Mesendoderm (in vitro differentiated cells): Measurements from ENCODE around the gene SLC27A2.
A peak's percentile ranks its signal among the peaks of the same experiment; 100 is the strongest.

Source experiments
- DNase-seq: peaks from one replicate; pipeline ENCODE4 v3.0.0; 2013
- H2AK5ac ChIP-seq: 2 replicates; pipeline ENCODE4 v1.6.1; 2013; ENCODE audit warnings: low read length, inconsistent platforms
- H2BK120ac ChIP-seq: 2 replicates; pipeline ENCODE4 v1.6.1; 2013; ENCODE audit warnings: low read depth, mild to moderate bottlenecking, low read length, moderate library complexity, mixed read lengths
- H2BK15ac ChIP-seq: replicated peaks from 2 replicates; pipeline ENCODE4 v1.6.1; 2013; ENCODE audit warnings: low read depth, mild to moderate bottlenecking, moderate library complexity
- H2BK5ac ChIP-seq: 2 replicates; pipeline ENCODE4 v1.6.1; 2013; ENCODE audit warnings: low read length, inconsistent platforms
- H3K18ac ChIP-seq: 2 replicates; pipeline ENCODE4 v1.6.1; 2013; ENCODE audit warnings: mild to moderate bottlenecking, low read length, mixed read lengths
- H3K23ac ChIP-seq: one replicate; pipeline ENCODE4 v1.6.1; 2013; ENCODE audit warnings: low read length
- H3K27ac ChIP-seq: 2 replicates; pipeline ENCODE4 v1.5.1; 2013; ENCODE audit warnings: low read depth, mild to moderate bottlenecking, inconsistent platforms, low read length, moderate library complexity
- H3K27me3 ChIP-seq: 2 replicates; pipeline ENCODE4 v1.6.1; 2013; ENCODE audit warnings: low read length, control low read depth, mild to moderate bottlenecking, inconsistent platforms; ENCODE audit not compliant: insufficient read depth, poor library complexity
- H3K36me3 ChIP-seq: 2 replicates; pipeline ENCODE4 v1.6.1; 2013; ENCODE audit warnings: low read length, inconsistent platforms; ENCODE audit not compliant: control insufficient read depth, insufficient read depth
- H3K4ac ChIP-seq: one replicate; pipeline ENCODE4 v1.6.1; 2013; ENCODE audit warnings: low read depth, mild to moderate bottlenecking, low read length, moderate library complexity
- H3K4me1 ChIP-seq: 2 replicates; pipeline ENCODE4 v1.6.1; 2013; ENCODE audit warnings: low read depth, low read length, inconsistent platforms; ENCODE audit not compliant: control insufficient read depth
- H3K4me2 ChIP-seq: 2 replicates; pipeline ENCODE4 v1.6.1; 2013; ENCODE audit warnings: low read length
- H3K4me3 ChIP-seq: 2 replicates; pipeline ENCODE4 v1.5.1; 2013; ENCODE audit warnings: mild to moderate bottlenecking, low read length
- H3K56ac ChIP-seq: one replicate; pipeline ENCODE4 v1.6.1; 2013; ENCODE audit warnings: low read length
- H3K79me1 ChIP-seq: 2 replicates; pipeline ENCODE4 v1.6.1; 2013; ENCODE audit warnings: low read length, inconsistent platforms
- H3K79me2 ChIP-seq: 2 replicates; pipeline ENCODE4 v1.6.1; 2013; ENCODE audit warnings: mild to moderate bottlenecking, low read length; ENCODE audit not compliant: control insufficient read depth, insufficient read depth
- H3K9ac ChIP-seq: 2 replicates; pipeline ENCODE4 v1.6.1; 2013; ENCODE audit warnings: low read length, inconsistent platforms
- H4K5ac ChIP-seq: one replicate; pipeline ENCODE4 v1.6.1; 2013; ENCODE audit warnings: low read length
- H4K8ac ChIP-seq: one replicate; pipeline ENCODE4 v1.6.1; 2013; ENCODE audit warnings: low read depth, mild to moderate bottlenecking, control low read depth, low read length, moderate library complexity
- WGBS: extraction: QIAGEN DNeasy Blood & Tissue Kit; methylation state at CpG from one replicate; pipeline ENCODE4 v1.1.7; 2013; ENCODE audit warnings: low lambda C conversion rate, missing lambda C conversion rate; ENCODE audit not compliant: insufficient coverage; ENCODE audit errors: extremely low coverage; 5-methylcytosine and 5-hydroxymethylcytosine counted together

Gene SLC27A2

GRCh38 chr15:50144341-50145120 lies 37.5 kb upstream of the SLC27A2 start:
- H3K36me3 ChIP-seq = no peaks in the 10 kb centered on the region
- no peak overlapping the region for H4K8ac ChIP-seq
- no peak overlapping the region for H2BK120ac ChIP-seq
- H3K79me2 ChIP-seq = no peaks in the 10 kb centered on the region
- no peaks in the 10 kb centered on the region for H3K79me1 ChIP-seq
- no peak overlapping the region for H2BK15ac ChIP-seq
- WGBS = no CpG with 5 or more reads among the region's 6 CpGs
- H3K56ac ChIP-seq = no peak overlapping the region
- no peak overlapping the region for H3K18ac ChIP-seq
- no peaks in the 10 kb centered on the region for H3K27me3 ChIP-seq
- H3K9ac ChIP-seq = no peak overlapping the region
- no peak overlapping the region for H2BK5ac ChIP-seq
- no peak overlapping the region for H3K23ac ChIP-seq
- no peak overlapping the region for H3K27ac ChIP-seq
- H3K4ac ChIP-seq = no peak overlapping the region
- no peak overlapping the region for H4K5ac ChIP-seq
- no peak overlapping the region for H3K4me3 ChIP-seq
- no peaks in the 10 kb centered on the region for H3K4me1 ChIP-seq
- DNase-seq = peak; percentile 60
- no peak overlapping the region for H3K4me2 ChIP-seq
- no peak overlapping the region for H2AK5ac ChIP-seq

- H2BK120ac ChIP-seq = no peak overlapping the region
- no peak overlapping the region for H3K56ac ChIP-seq
- H3K27ac ChIP-seq = no peak overlapping the region
- no peak overlapping the region for H2AK5ac ChIP-seq
- H3K79me1 ChIP-seq = no peaks in the 10 kb centered on the region
- H3K9ac ChIP-seq = no peak overlapping the region
- H2BK5ac ChIP-seq = no peak overlapping the region
- H3K18ac ChIP-seq = no peak overlapping the region
- no peak overlapping the region for H4K5ac ChIP-seq
- H3K4me2 ChIP-seq = no peak overlapping the region
- no peak overlapping the region for H3K4ac ChIP-seq
- H3K79me2 ChIP-seq = no peaks in the 10 kb centered on the region
- H3K23ac ChIP-seq = no peak overlapping the region
- no peak overlapping the region for H3K4me3 ChIP-seq
- no peaks in the 10 kb centered on the region for H3K4me1 ChIP-seq
- WGBS = no CpG with 5 or more reads among the region's 2 CpGs
- H2BK15ac ChIP-seq = no peak overlapping the region
- peak; percentile 90 for DNase-seq
- H4K8ac ChIP-seq = no peak overlapping the region
- H3K27me3 ChIP-seq = no peaks in the 10 kb centered on the region
- H3K36me3 ChIP-seq = no peaks in the 10 kb centered on the region
Measured at GRCh38 chr15:50145451-50145872, 36.5 kb upstream of the SLC27A2 start.

- no peaks in the 10 kb centered on the region for H3K79me2 ChIP-seq
- no peak for DNase-seq
- no peak overlapping the region for H3K4me3 ChIP-seq
- H3K4me1 ChIP-seq = no peaks in the 10 kb centered on the region
- H4K5ac ChIP-seq = no peak overlapping the region
- no CpG with 5 or more reads among the region's 2 CpGs for WGBS
- H3K23ac ChIP-seq = no peak overlapping the region
- H3K9ac ChIP-seq = no peak overlapping the region
- H3K4me2 ChIP-seq = no peak overlapping the region
- peak overlapping the region; percentile 8 for H2BK15ac ChIP-seq
- H2BK5ac ChIP-seq = no peak overlapping the region
- no peaks in the 10 kb centered on the region for H3K36me3 ChIP-seq
- no peak overlapping the region for H4K8ac ChIP-seq
- no peak overlapping the region for H2AK5ac ChIP-seq
- no peak overlapping the region for H3K4ac ChIP-seq
- H3K27me3 ChIP-seq = no peaks in the 10 kb centered on the region
- no peak overlapping the region for H2BK120ac ChIP-seq
- no peak overlapping the region for H3K27ac ChIP-seq
- no peak overlapping the region for H3K18ac ChIP-seq
- H3K79me1 ChIP-seq = no peaks in the 10 kb centered on the region
- H3K56ac ChIP-seq = no peak overlapping the region
Measured at GRCh38 chr15:50146632-50147031, 35.4 kb upstream of the SLC27A2 start.

GRCh38 chr15:50148362-50148963 lies 33.5 kb upstream of the SLC27A2 start:
- DNase-seq = peak; percentile 95

GRCh38 chr15:50149090-50149489 lies 32.9 kb upstream of the SLC27A2 start:
- Histone ChIP-seq H3K18ac (no peak overlapping the region), H4K5ac (no peak overlapping the region), H4K8ac (no peak overlapping the region), H3K4me2 (no peak overlapping the region), H3K4ac (no peak overlapping the region), H2BK5ac (no peak overlapping the region), H2AK5ac (no peak overlapping the region), H3K79me1 (no peaks in the 10 kb centered on the region), H2BK120ac (no peak overlapping the region), H3K36me3 (no peaks in the 10 kb centered on the region), H3K4me3 (no peak overlapping the region), H3K9ac (no peak overlapping the region), H3K27me3 (no peaks in the 10 kb centered on the region), H3K23ac (no peak overlapping the region), H2BK15ac (no peak overlapping the region), H3K27ac (no peak overlapping the region), H3K56ac (no peak overlapping the region), H3K4me1 (no peaks in the 10 kb centered on the region), H3K79me2 (no peaks in the 10 kb centered on the region)
- no peak for DNase-seq
- no CpG with 5 or more reads among the region's 1 CpG for WGBS

More at GRCh38 chr15:50148362-50148963, 33.5 kb upstream of the SLC27A2 start:
- no peak overlapping the region for H2AK5ac ChIP-seq
- H3K56ac ChIP-seq = no peak overlapping the region
- H3K4me1 ChIP-seq = no peaks in the 10 kb centered on the region
- WGBS = no CpG with 5 or more reads among the region's 4 CpGs
- H2BK15ac ChIP-seq = no peak overlapping the region
- no peaks in the 10 kb centered on the region for H3K79me1 ChIP-seq
- no peak overlapping the region for H3K4me2 ChIP-seq
- H2BK5ac ChIP-seq = no peak overlapping the region
- no peak overlapping the region for H3K4ac ChIP-seq
- H4K5ac ChIP-seq = no peak overlapping the region
- H3K79me2 ChIP-seq = no peaks in the 10 kb centered on the region
- H3K23ac ChIP-seq = no peak overlapping the region
- H3K18ac ChIP-seq = no peak overlapping the region
- H3K27ac ChIP-seq = no peak overlapping the region
- H3K27me3 ChIP-seq = no peaks in the 10 kb centered on the region
- H2BK120ac ChIP-seq = no peak overlapping the region
- no peak overlapping the region for H3K4me3 ChIP-seq
- no peak overlapping the region for H4K8ac ChIP-seq
- H3K36me3 ChIP-seq = no peaks in the 10 kb centered on the region
- no peak overlapping the region for H3K9ac ChIP-seq
